ENCODE data around the gene DNAJC4.

The DNAJC4 gene

GRCh38 chr11:64261556-64262080, 31.3 kb downstream of the DNAJC4 start:
- H3K4me3 ChIP-seq (ENCODE audit: low read length) = no peak overlapping the region
- no peaks in the 10 kb centered on the region for H3K27me3 ChIP-seq (ENCODE audit: control insufficient read depth, insufficient read depth, low read length)
- H3K27ac ChIP-seq (ENCODE audit: low read depth, low read length) = no peak overlapping the region
- H3K36me3 ChIP-seq (ENCODE audit: control insufficient read depth, insufficient read depth, low read length) = peaks cover 40% of the 10 kb centered on the region
- H3K9ac ChIP-seq (ENCODE audit: low read length) = no peak overlapping the region
- H3K4me1 ChIP-seq (ENCODE audit: control insufficient read depth, insufficient read depth, low read length) = no peaks in the 10 kb centered on the region

- no peaks in the 10 kb centered on the region for H3K27me3 ChIP-seq (ENCODE audit: control insufficient read depth, insufficient read depth, low read length)
- no peak overlapping the region for H3K4me3 ChIP-seq (ENCODE audit: low read length)
- H3K27ac ChIP-seq (ENCODE audit: low read depth, low read length) = no peak overlapping the region
- no peak overlapping the region for H3K9ac ChIP-seq (ENCODE audit: low read length)
- H3K36me3 ChIP-seq (ENCODE audit: control insufficient read depth, insufficient read depth, low read length) = peaks cover 38% of the 10 kb centered on the region
- no peaks in the 10 kb centered on the region for H3K4me1 ChIP-seq (ENCODE audit: control insufficient read depth, insufficient read depth, low read length)
Measured at GRCh38 chr11:64262271-64263002, 32.1 kb downstream of the DNAJC4 start.

DNA sequence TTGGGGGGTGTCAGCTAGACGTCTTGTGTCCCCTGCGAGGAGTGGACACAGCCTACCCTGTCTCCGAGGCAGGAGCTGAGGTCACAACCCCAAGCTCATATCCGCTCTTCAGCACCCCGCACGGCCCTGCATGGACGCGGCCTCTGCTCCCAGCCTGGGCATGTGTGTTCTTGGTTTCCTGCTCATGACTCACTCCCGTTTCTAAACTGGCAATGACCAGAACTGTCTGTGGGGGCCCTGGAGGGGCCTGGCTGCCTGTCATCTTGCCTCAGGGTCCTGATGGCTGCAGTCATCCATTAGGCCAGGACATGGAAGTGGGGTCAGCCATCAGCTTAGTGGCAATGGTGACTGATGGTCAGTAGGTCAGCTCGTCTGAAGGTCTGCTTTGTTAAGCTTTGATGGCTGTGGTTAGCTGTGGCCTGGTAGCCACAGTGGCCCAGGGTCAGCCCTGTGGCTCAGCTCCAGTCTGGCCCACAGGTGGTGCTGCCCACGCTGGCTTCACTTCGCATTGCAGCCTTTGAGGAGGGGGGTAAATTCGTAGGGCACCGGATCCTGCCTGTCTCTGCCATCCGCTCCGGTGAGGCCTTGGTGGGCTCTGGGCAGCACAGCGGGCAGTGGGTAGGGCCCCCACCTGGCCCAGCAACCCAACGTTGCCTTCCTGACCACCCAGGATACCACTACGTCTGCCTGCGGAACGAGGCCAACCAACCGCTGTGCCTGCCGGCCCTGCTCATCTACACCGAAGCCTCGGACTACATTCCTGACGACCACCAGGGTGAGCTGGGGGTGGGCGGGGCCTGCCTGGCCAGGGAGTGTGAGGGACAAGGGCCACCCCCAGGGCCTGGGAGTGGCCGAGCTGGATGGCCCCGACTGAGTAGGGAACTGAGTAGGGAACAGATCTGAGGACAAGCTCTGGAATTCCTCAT, 32.9 kb downstream of the DNAJC4 start:
- Histone ChIP-seq H3K36me3 (ENCODE audit: control insufficient read depth, insufficient read depth, low read length) (peaks cover 38% of the 10 kb centered on the region), H3K4me3 (ENCODE audit: low read length) (no peak overlapping the region)

GRCh38 chr11:64263947-64264317, 33.6 kb downstream of the DNAJC4 start:
- Histone ChIP-seq H3K4me3 (ENCODE audit: low read length) (no peak overlapping the region), H3K27me3 (ENCODE audit: control insufficient read depth, insufficient read depth, low read length) (peaks cover under 1% of the 10 kb centered on the region), H3K4me1 (ENCODE audit: control insufficient read depth, insufficient read depth, low read length) (peaks cover 8% of the 10 kb centered on the region), H3K9ac (ENCODE audit: low read length) (no peak overlapping the region), H3K36me3 (ENCODE audit: control insufficient read depth, insufficient read depth, low read length) (peaks cover 35% of the 10 kb centered on the region), H3K27ac (ENCODE audit: low read depth, low read length) (no peak overlapping the region)

More for the DNA sequence above, 32.9 kb downstream of the DNAJC4 start:
- Histone ChIP-seq H3K4me1 (ENCODE audit: control insufficient read depth, insufficient read depth, low read length) (peaks cover 2% of the 10 kb centered on the region), H3K27ac (ENCODE audit: low read depth, low read length) (no peak overlapping the region), H3K9ac (ENCODE audit: low read length) (no peak overlapping the region), H3K27me3 (ENCODE audit: control insufficient read depth, insufficient read depth, low read length) (no peaks in the 10 kb centered on the region)

DNA sequence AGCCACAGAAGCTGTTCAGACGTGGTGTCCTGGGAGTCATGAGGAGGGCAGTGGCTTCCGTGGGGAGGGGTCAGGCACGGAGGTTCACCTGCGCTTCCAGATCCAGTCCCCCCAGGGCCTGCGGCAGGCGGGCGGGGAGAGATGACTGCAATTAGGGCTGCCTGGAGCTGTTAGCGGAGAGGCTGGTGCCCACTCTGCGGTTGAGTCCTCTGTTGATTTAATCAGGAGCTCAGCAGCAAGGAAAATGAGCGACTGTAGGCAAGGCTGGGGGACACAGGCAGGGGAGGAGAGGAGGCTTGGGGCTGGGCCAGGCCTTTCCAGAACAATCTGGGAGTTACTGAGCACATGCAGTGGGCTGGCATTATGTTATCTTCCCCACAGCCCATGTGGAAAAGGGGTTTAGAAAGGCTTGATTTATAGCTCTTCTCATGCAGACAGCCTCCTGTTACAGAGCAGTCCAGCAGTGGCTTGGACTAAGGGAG, 34.1 kb downstream of the DNAJC4 start:
- no peak overlapping the region for H3K9ac ChIP-seq (ENCODE audit: low read length)
- no peak overlapping the region for H3K27ac ChIP-seq (ENCODE audit: low read depth, low read length)
- H3K36me3 ChIP-seq (ENCODE audit: control insufficient read depth, insufficient read depth, low read length) = peaks cover 32% of the 10 kb centered on the region
- peaks cover 9% of the 10 kb centered on the region for H3K4me1 ChIP-seq (ENCODE audit: control insufficient read depth, insufficient read depth, low read length)
- H3K4me3 ChIP-seq (ENCODE audit: low read length) = no peak overlapping the region
- peaks cover 2% of the 10 kb centered on the region for H3K27me3 ChIP-seq (ENCODE audit: control insufficient read depth, insufficient read depth, low read length)

- Histone ChIP-seq H3K9ac (ENCODE audit: low read length) (no peak overlapping the region), H3K27me3 (ENCODE audit: control insufficient read depth, insufficient read depth, low read length) (peaks cover 2% of the 10 kb centered on the region), H3K36me3 (ENCODE audit: control insufficient read depth, insufficient read depth, low read length) (peaks cover 22% of the 10 kb centered on the region), H3K4me3 (ENCODE audit: low read length) (no peak overlapping the region), H3K4me1 (ENCODE audit: control insufficient read depth, insufficient read depth, low read length) (peaks cover 9% of the 10 kb centered on the region), H3K27ac (ENCODE audit: low read depth, low read length) (no peak overlapping the region)
Measured at GRCh38 chr11:64265176-64266160, 35.1 kb downstream of the DNAJC4 start.

- H3K9ac ChIP-seq (ENCODE audit: low read length) = no peak overlapping the region
- peaks cover 2% of the 10 kb centered on the region for H3K27me3 ChIP-seq (ENCODE audit: control insufficient read depth, insufficient read depth, low read length)
- H3K27ac ChIP-seq (ENCODE audit: low read depth, low read length) = no peak overlapping the region
- H3K36me3 ChIP-seq (ENCODE audit: control insufficient read depth, insufficient read depth, low read length) = peaks cover 22% of the 10 kb centered on the region
- H3K4me1 ChIP-seq (ENCODE audit: control insufficient read depth, insufficient read depth, low read length) = peaks cover 9% of the 10 kb centered on the region
- H3K4me3 ChIP-seq (ENCODE audit: low read length) = no peak overlapping the region
Measured at GRCh38 chr11:64266339-64266738, 36.0 kb downstream of the DNAJC4 start.

GRCh38 chr11:64267207-64267945, 37.0 kb downstream of the DNAJC4 start:
- Histone ChIP-seq H3K9ac (ENCODE audit: low read length) (no peak overlapping the region), H3K4me3 (ENCODE audit: low read length) (no peak overlapping the region), H3K27ac (ENCODE audit: low read depth, low read length) (peak overlapping the region; percentile 14), H3K36me3 (ENCODE audit: control insufficient read depth, insufficient read depth, low read length) (peaks cover 22% of the 10 kb centered on the region), H3K4me1 (ENCODE audit: control insufficient read depth, insufficient read depth, low read length) (peaks cover 13% of the 10 kb centered on the region), H3K27me3 (ENCODE audit: control insufficient read depth, insufficient read depth, low read length) (peaks cover 2% of the 10 kb centered on the region)

DNA sequence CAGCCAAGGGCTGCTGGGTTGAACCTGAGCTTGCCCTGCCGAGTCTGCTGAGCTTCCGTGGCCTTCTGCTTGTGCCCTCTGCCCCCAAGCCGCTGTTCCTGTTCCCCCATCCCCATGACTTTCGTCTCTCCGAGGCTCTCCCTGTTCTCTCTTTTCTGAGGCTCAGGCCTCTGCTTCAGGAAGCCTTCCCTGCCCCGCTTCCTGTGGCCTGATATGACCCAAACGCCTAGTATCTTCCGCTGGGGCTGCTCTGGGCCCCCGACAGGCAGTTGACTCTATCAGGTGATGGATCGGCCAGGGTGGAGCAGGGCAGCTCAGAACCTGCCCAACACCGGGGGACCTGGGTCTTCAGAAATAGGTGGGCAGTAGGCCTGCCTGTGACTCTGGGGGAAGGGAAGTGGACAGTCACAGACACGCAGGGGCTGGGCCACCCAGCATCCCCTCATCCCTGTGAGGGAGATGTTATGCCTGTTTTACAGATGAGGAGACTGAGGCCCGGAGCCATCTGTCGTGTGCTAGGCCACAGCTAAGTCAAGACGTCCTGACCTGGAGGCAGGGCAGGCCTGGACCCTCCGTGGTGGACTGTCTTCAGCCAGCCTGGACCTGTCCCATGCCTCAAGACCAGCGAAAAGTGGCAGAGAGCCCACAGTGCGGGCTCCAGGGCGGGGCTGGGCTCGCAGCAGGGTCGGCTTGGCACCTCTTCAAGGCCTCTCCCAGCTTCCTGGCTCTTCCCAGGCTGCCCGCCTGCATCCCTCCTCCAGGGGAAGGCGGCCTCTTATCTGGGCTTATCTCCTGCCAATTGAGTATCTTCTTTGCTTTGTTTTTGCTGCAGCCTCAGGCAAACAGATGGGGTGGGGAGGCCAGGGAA, 37.9 kb downstream of the DNAJC4 start:
- H3K36me3 ChIP-seq (ENCODE audit: control insufficient read depth, insufficient read depth, low read length) = peaks cover 17% of the 10 kb centered on the region
- peak overlapping the region; percentile 50 for H3K9ac ChIP-seq (ENCODE audit: low read length)
- peaks cover 13% of the 10 kb centered on the region for H3K4me1 ChIP-seq (ENCODE audit: control insufficient read depth, insufficient read depth, low read length)
- peaks cover 2% of the 10 kb centered on the region for H3K27me3 ChIP-seq (ENCODE audit: control insufficient read depth, insufficient read depth, low read length)
- H3K4me3 ChIP-seq (ENCODE audit: low read length) = peak overlapping the region; percentile 83
- peak overlapping the region; percentile 96 for H3K27ac ChIP-seq (ENCODE audit: low read depth, low read length)

DNA sequence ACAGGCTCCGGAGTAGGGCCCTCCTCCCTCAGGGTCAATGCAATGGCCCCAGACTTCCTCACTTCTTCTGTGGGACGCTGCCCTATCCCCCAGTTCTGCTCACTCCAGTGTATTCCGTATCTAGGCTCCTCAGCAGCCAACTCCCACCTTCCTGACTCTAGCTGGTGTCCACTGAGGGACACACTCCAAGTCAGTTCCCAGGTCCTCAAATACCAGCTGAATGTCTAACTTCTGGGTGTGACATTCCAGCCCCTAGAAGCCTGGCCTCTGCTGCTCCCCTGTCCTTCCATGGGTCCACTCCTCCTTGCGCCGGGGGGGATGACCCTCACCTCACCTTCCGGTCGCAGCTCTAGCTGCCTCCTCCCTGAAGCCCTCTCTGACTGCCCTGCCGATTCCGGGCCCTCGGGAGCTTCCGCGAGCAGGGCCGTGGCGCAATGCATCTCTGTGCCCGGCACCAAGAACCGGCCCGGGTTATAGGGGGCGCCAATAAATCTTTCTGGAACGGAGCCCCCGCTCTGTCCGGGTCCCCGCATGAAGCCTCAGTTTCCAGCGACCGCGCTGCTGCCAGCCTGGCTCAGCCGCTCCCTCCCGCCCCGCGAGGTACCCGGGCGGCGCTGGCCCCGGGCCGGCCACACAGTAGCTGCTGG, 38.7 kb downstream of the DNAJC4 start:
- H3K27me3 ChIP-seq (ENCODE audit: control insufficient read depth, insufficient read depth, low read length) = peaks cover 2% of the 10 kb centered on the region
- peak overlapping the region; percentile 16 for H3K9ac ChIP-seq (ENCODE audit: low read length)
- peaks cover 13% of the 10 kb centered on the region for H3K4me1 ChIP-seq (ENCODE audit: control insufficient read depth, insufficient read depth, low read length)
- H3K27ac ChIP-seq (ENCODE audit: low read depth, low read length) = peak overlapping the region; percentile 96
- H3K4me3 ChIP-seq (ENCODE audit: low read length) = peak overlapping the region; percentile 83
- H3K36me3 ChIP-seq (ENCODE audit: control insufficient read depth, insufficient read depth, low read length) = peaks cover 15% of the 10 kb centered on the region

All from rectal smooth muscle tissue (tissue), 1 donor.